HG03575 (cell line): Measurements from ENCODE around the gene NEK1.
"Not testable (repeated sequence)": the region's sequence is repeated elsewhere in the genome, so short reads cannot be mapped to it uniquely, and the experiment has no call there.

Experiments used
- ATAC-seq: cut with Tn5 transposase; IDR thresholded peaks from one replicate; pipeline ENCODE4 v1.9.1; 2021; ENCODE audit not compliant: unreplicated experiment, insufficient number of reproducible peaks, low FRiP score; ENCODE audit errors: extremely low read depth

The NEK1 gene

DNA sequence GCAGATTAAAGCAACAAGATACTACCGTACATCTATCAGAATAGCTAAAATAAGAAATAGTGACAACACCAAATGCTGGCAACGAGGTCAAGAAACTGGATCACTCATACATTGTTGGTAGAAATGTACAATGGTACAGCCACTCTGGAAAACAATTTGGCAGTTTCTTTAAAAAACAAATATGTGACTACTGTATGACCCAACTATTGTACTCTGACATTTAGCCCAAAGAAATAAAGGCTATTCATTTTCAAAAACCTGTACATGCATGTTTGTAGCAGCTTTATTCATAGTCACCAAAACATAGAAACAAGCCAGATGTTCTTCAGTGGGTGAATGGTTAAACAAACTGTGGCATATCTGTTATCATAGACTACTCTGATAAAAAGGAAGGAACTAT lies 16.2 kb upstream of the NEK1 start:
- ATAC-seq = no peak

DNA sequence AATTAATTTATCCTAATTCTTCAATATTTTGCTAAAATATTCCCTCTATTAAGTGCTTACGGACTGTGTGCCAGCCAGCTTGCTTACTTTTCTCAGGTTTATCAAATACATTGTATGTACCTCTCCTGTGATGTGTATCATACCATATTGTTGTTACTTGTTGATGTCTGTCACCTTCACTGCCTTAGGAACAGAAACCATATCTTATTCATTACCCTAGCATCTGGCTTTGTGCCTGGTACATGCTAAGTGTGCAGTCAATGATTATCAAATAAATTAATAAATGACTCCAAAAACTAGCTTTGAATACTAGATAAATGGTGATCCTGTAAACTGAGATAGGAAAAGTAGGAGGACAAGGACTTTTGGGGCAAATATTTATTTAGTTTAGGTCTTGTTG lies 14.9 kb upstream of the NEK1 start:
- no peak for ATAC-seq

DNA sequence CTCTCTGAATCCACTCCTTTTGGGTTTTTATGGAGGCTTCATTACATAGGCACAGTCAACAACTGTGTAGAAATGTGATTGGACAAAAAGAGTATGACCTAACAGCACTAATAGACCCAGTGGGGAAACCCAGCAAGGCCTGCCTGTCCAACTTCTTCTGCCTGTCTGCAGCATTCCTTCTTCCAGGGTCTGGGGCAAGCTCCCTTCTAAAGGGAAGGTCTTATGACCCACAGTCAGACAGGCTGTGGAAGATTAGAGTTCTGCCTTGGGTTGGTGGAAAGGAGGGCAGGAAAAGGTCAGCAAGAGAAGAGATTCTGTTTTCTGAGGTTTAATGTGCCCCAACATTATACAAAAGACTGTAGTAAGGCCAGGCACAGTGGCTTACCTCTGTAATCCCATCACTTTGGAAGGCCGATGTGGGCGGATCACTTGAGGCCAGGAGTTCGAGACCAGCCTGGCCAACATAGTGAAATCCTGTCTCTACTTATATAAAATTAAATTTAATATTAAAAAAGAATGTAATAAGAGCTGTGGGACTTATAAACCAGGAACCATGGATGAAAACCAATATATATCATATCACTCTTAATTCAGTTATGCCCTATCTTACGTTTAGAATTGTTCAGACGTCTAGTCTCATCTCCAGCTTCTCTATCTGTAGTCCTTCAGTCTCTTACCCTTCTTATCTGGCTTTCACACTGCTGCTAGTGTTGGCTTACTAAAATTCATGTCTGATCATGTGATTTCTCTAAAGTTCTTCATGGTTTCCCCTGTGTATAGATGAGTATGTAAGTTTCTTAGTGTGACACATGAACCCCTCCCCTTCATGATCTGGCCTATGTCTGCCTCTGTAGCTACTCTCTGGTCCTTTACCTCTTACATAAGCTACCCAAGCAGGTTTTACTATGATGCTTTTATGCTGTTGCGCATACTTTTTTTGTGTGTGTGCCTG lies 14.2 kb upstream of the NEK1 start:
- ATAC-seq = no peak

DNA sequence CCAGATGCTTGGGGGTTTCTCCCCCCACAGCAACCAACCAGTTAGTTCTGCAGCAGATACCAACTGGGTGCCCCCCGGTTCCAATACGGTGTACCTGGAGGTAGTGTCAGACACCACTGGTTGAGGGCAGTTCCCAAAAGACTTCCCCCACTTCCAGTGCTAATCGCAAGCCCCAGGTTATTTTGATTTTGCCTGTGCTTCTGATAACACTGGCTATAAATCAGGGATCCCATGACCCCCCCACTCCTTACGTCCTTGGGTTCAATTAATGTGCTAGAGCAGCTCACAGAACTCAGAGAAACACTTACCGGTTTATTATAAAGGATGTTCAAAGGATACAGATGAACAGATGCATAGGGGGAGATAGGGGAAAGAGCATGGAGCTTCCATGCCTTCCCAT lies 13.5 kb upstream of the NEK1 start:
- ATAC-seq = no peak

DNA sequence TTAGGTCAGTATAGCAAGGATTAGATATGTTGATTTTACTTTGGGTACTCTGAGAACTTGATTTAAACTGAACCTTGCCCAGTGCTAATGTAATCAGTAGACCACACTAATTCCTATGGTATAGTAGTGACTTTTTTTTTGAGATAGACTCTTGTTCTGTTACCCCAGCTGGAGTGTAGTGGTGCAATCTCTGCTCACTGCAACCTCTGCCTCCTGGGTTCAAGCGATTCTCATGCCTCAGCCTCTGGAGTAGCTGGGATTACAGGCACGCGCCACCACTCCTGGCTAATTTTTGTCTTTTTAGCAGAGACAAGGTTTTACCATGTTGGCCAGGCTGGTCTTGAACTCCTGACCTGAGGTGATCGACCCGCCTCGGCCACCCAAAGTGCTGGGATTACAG lies 11.6 kb upstream of the NEK1 start:
- ATAC-seq = not testable (repeated sequence)

DNA sequence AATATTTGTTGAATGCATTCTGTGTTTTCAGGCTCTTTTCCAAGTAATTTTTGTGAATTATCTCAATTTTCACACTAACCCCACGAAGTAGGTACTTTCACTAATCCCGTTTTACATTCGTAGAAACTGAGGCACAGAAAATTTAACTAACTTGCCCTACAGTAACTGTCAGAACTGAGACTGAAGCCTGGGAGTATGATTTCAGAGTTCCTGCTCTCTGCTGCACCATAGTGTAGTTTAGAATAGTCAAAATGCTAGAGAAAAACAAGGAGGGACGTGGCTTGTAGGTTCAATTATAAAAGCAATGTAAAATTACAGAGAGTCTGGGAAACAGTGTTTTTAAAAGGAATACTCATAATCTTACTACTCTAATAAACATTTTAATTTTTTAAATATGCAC lies 10.2 kb upstream of the NEK1 start:
- no peak for ATAC-seq

DNA sequence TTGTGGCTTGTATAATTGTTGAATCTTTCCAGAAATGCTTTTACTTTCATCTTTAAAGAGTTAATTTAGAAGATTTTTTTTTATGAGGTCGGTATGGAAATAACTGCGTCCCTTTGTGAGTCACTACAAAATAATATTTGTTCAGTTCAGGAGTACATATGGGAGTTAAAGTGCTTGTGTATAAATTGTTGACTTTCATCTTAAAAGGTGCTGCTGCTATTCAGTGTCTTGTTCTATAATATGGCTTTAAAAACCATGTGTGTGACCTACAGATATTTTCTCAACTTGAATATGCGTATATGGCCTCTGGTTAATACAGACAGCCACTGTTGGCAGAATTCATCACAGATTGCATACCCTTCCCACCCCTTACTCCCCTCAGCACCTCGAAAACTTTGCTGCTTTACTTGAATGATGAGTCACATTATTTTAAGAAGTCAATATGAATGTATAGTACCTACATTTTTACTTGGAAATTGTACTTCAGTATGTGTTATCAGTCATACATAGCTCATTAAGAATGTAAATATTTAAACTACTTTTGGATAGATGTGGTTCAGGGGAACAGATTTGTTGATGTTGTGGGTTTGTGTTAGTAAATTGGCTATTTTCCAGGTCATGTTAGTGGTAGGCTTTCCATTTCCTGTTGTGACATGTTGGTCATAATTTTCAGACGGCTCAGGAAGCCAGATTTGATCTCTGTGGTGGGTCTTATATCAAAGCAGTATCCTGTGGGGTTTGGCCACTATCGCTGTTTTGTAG lies 9.5 kb upstream of the NEK1 start:
- ATAC-seq = no peak

DNA sequence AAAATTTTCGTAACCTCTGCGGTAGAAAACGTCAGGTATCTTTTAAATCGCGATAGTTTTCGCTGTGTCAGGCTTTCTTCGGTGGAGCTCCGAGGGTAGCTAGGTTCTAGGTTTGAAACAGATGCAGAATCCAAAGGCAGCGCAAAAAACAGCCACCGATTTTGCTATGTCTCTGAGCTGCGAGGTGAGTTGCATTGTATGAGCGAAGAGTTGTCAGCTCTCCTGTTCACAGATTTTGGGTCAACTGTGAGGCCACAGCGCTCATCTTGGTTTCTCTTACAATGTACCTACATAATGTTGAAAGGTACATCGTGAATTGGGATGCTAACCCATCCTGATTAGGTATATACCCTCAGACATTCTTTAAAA lies 8.5 kb upstream of the NEK1 start:
- ATAC-seq = no peak

DNA sequence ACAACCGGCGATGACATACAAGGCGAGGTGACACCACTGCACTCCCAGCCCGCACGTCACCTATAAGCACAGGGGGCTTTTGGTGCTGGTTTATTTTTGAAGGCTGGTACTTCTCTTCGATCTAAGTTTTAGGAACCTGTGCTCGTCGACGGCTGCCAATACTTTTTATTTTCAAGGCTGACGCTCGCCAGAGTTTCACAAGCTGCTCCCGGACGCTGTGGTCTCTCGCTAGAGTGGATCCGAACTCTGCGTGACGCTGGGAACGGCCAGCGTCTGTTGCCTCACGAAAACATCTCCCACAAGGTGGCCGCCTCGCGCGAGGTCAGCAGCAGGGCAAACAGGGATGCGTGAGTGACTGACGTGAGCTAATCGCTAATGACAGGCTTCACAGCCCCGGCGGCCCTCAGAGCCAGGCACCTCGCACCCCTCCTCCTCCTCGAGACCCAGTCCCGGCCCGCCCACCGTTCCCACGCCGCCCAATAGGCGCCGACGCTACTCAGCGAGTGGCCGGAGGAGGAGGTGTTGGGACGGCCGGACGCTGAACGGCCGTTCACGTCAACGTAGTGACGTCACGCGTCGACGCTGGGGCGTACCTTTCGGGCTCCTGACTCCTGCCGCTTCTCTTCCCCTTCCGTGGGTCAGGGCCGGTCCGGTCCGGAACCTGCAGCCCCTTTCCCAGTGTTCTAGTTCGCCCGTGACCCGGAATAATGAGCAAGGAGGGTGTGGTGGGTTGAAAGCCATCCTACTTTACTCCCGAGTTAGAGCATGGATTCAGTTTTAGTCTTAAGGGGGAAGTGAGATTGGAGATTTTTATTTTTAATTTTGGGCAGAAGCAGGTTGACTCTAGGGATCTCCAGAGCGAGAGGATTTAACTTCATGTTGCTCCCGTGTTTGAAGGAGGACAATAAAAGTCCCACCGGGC lies 7.8 kb upstream of the NEK1 start, which contains the start of gene CLCN3:
Gene CLCN3, plus strand, starts transcription at position 621 of the 922 bp plus-strand sequence. CDS start 15,351 bp downstream, outside the sequence.
- peak; percentile 63 for ATAC-seq

DNA sequence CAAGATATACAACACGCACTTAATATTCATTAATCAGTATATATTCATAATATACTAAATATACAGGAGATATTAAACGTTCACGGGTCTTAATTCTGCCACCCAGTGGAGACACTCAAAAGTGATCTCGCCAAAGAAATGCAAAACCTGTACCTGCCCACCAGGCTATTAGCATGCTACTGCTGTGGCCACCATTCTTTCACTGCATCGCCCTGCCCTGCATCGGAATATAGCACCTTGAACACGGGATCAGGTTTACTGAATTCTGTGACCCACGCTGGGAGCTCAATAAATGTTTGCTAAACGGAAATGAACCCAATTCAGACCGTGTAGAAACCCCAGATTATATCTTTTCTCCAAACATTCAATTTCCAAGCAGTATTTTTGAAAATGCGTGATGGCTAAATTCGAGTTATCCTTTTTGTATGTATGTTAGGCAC lies 7.2 kb upstream of the NEK1 start:
- ATAC-seq = peak; percentile 35

DNA sequence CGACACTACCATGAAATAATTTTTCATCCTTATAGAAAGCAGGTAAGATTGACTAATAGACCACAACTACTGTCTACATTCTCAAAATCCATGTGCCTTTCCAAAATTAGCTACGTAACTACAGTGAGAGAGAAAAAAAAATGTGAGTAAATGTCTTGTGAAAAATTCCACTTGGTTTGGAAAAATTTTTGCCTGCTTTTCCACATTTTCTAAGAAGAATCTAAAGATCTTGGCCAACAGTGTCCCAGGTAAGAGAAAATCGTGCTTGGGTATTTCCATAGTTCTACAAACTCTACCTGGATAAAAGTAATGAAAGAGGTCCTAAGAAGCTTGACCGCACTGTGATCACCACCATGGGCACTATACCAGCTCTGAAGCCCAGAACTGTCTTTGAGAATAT lies 6.6 kb upstream of the NEK1 start:
- no peak for ATAC-seq

DNA sequence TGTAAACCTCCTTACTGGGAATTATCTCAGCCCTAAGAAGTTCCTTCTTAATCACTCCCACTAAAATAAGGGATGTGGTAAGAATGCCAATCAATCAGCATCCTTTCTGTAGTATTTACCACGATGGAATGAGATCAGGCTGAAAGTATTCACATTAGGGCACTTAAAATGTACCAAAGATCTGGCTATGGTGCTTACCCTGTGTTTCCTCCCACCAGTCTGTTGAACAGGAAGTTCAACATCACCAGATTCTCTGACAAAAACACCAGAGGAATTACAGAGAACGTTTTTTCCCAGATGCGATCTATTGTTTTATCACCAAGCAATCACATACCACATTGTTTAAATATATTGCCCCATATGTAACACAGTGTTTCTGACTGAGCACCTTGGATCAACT lies 5.9 kb upstream of the NEK1 start:
- no peak for ATAC-seq

DNA sequence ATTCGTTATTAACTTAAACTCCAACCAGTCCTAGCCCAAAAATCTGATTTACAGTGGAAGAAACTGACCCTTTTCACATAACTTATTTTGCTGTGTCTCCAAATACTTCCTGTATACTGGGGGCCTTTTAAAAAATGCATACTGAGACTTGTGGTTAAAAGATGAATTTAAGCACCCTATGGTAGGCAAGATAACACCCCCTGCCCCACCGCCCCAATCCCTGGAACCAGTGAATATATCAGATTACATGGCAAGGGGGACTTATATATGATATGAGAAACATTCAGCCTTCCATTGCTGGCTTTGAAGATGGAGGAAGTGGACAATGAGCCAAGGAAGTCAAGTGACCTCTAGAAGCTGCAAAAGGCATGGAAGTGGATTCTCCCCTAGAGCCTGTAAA lies 4.9 kb upstream of the NEK1 start:
- no peak for ATAC-seq

DNA sequence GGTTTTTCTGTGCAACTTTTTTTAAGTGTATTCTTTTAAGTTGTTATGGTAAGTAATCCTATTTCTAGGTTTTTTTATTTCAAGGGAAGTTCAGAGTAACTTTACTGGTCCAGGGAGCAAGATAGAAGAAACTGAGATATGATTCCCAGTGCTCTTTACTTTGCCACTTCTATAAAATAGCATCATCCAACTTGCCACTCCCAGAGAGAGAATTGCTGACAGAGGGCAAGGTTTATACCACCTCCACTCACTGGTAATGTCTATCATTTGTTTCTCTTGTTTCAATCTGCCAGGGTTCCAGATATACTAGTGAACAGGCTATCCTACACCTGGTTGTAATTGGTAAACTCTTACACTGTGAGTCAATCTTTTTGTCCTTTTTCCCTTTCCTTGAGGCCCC lies 4.5 kb upstream of the NEK1 start:
- ATAC-seq = no peak

DNA sequence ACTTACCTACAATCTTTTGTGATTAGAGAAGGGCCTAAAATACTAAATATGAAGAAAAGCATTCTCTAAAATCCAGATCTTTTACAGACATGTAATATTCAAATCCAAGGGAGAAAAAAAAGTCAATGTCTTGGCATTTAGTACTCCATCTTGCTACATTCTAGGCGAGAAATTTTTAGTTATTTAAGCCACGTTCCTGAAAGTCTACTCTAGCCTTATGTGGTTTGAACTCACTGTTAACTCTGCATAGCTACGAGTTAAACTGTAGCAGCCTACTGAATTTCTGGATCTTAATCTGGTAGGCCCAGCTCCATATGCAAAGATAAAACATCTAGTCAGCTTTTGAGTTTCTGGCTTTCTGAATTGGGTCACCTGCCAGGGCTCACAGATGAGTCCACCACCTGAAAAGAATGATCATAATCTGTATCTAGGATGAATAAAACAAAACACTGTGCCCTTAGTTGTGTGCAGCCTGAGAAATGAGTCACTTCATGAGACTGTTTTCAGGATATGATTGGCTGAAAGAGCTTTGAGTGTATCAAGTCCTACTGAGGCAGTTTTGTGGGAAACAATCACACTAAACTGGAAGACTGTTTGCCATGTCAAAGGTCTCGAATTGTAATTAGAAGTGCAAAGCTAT lies 3.2 kb upstream of the NEK1 start:
- no peak for ATAC-seq

DNA sequence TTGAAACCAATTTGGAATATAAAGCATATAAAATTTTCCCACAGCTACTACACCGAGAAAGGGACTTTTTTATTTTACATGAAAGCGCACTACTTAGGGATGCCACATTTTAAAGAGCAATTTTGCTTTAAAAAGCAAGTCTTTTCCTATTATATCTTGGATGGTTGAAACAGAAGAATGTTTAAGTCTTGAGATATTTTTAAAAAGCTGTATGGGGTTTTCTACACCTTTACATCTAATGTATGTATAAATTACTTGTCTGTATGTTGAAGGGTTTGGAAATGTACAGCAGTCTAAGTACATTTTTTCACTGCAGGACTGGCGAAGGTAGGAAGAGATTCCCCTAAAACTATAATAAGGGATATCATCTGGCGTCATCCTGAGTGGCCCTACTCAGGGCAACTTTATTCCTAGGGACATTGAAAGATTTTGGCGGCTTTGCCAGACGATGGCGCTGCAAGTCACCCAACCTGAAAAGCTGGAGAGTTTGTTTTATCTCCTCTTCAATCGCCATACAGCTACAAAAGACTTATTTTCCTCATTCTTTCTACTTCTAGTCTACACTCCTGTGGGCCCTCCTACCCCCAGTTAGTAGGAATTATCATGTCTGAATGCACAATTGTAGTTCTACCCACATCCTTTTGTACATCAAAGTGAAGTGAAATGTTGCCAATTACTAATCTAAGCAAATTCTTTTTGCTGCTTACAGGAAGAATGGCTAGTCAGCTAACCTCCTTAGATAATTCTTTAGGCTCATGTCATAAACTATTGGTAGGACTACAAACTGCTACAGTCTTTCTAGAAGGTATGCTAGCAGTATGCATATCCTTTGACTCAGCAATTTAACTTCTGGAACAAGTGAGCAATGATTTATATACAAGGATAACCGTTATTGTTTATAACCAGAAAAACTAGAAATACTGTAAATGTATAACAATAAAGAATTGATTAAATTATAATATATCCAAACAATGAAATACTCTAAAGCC lies 782 bp upstream of the NEK1 start:
- ATAC-seq = peak; percentile 37

DNA sequence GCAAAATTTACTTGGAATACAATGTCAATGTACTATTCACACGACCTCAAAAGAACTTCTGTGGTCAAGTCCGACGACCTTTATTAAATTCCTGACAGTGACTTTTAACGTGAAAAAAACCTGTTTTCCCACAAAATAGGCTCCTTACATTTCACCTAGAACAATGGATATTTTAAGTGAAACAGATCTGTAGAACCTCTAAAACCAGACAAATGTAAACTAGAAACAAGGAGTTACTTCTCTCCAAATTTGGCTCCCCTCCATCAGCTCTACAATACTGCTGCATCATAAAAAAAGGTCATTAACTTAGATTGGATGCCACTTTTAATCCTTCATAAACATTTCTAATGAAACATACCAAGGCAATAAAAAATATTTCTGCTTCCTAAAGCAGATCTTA lies 1.2 kb downstream of the NEK1 start:
- ATAC-seq = no peak

DNA sequence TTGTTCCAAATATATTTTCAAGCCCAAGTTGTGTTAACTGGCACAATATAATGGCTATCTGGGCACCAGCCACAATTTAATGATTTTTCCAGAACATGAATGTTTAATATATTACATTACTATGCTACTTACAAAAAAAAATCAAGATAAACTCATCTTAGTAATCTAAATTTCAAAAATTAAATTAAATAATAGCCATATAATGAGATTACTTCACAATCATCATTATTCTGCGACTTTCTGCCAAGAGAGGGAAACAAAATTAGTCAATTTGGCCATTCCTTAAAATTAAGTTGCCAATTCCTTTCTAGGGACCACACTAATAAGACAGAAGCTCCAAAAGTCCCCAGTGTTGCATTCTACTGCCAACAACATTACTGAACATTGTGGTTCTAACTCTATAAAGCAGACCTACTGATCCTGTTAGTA lies 7.5 kb downstream of the NEK1 start:
- ATAC-seq = no peak
